Effector memory CD4-positive, alpha-beta T cell (primary cell): Measurements from ENCODE around the gene RPL27.
A peak's percentile ranks its signal among the peaks of the same experiment; 100 is the strongest.
"Not testable (repeated sequence)": the region's sequence is repeated elsewhere in the genome, so short reads cannot be mapped to it uniquely, and the experiment has no call there.

Experiments
- DNase-seq, 3 donors: peaks; one replicate each; pipeline ENCODE4 v3.0.0-alpha.2; 2020
- H3K27ac ChIP-seq: 2 replicates; pipeline ENCODE4 v1.7.0; 2013; ENCODE audit warnings: mild to moderate bottlenecking, low read length, moderate library complexity; ENCODE audit not compliant: insufficient read depth, poor library complexity, severe bottlenecking
- H3K27me3 ChIP-seq: replicated peaks from 2 replicates; pipeline ENCODE4 v1.7.0; 2013; ENCODE audit warnings: mild to moderate bottlenecking, low read length; ENCODE audit not compliant: insufficient read depth, control insufficient read depth, poor library complexity, severe bottlenecking
- H3K36me3 ChIP-seq: 2 replicates; pipeline ENCODE4 v1.7.0; 2013; ENCODE audit warnings: mild to moderate bottlenecking, low read length, moderate library complexity; ENCODE audit not compliant: control insufficient read depth, insufficient read depth
- H3K4me1 ChIP-seq: 2 replicates; pipeline ENCODE4 v1.7.0; 2013; ENCODE audit warnings: low read length, mild to moderate bottlenecking; ENCODE audit not compliant: control insufficient read depth, insufficient read depth, poor library complexity, severe bottlenecking
- H3K4me3 ChIP-seq: 2 replicates; pipeline ENCODE4 v1.7.0; 2013; ENCODE audit warnings: low read length, low read depth, mild to moderate bottlenecking; ENCODE audit not compliant: insufficient read depth, poor library complexity, severe bottlenecking
- H3K9me3 ChIP-seq: 2 replicates; pipeline ENCODE4 v1.7.0; 2013; ENCODE audit warnings: mild to moderate bottlenecking, low read length, moderate library complexity; ENCODE audit not compliant: control insufficient read depth

The RPL27 gene

DNA sequence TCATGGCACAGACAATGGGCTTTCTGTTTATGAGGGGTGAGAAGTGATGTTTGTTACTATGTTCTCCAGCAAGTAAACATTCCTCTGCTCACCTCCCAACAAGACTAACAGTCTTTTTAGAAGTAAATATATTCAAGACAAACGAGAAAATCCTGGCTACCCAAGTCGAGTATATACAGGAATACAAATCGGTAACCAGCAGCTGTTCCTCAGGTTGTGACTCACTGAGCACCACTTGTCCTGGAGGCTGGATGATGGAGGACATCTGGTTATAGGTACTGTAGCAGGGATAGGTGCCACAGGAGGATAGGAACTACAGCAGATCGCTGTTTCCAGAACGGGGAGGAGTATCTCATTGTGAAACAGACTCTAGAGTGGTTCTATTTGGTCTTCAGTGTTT is 5.3 kb upstream of the RPL27 start:
- Histone ChIP-seq H3K9me3 (no peaks in the 10 kb centered on the region), H3K4me1 (peaks cover 2% of the 10 kb centered on the region), H3K4me3 (no peak overlapping the region), H3K27me3 (no peaks in the 10 kb centered on the region), H3K27ac (no peak overlapping the region), H3K36me3 (peaks cover 49% of the 10 kb centered on the region)
- no peak for DNase-seq

DNA sequence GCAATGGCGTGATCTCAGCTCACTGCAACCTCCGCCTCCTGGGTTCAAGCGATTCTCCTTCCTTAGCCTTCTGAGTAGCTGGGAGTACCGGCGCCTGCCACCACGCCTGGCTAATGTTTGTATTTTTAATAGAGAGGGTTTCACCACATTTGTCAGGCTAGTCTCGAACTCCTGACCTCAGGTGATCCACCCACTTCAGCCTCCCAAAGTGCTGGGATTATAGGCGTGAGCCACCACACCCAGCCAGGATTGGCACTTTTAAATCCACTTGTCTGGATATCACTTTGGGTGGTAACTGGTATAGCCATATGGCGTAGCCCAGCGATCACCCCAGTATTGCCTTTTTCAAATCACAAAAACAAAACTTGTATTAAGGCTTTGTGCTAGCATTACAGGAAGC is 4.3 kb upstream of the RPL27 start:
- H3K4me3 ChIP-seq, H3K27ac ChIP-seq, H3K27me3 ChIP-seq, DNase-seq, H3K4me1 ChIP-seq, H3K9me3 ChIP-seq: not testable (repeated sequence)
- peaks cover 40% of the 10 kb centered on the region for H3K36me3 ChIP-seq

DNA sequence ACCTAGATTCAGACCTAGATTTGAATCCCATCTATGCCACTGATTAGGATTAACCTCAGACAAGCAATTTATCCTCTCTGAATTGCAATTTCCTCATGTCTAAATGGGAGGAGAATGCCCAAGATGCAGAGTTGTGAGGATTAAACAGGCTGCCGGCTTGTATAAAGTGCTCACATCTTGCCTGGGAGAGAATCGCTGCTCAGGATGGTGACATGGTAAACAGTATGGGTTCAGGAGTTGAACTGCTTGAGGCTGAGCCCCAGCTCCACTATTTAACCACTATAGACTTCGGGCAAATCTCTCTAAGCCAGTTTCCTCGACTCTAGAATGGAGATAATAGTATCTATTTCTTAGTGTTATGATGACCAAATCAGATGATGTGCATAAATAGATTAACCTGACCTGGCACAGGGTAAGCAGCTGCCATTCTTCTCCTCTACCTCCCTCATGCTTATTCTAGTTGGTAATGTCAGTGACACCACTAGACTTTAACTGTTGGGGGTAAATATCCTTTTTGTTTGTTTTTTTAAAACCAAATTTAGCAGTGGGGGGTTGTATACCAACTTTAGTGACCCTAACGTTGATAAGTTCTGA is 732 bp upstream of the RPL27 start:
- Histone ChIP-seq H3K9me3 (no peaks in the 10 kb centered on the region), H3K27me3 (no peaks in the 10 kb centered on the region), H3K27ac (no peak overlapping the region), H3K4me1 (peaks cover 10% of the 10 kb centered on the region), H3K4me3 (no peak overlapping the region), H3K36me3 (peaks cover 32% of the 10 kb centered on the region)
- no peak for DNase-seq

DNA sequence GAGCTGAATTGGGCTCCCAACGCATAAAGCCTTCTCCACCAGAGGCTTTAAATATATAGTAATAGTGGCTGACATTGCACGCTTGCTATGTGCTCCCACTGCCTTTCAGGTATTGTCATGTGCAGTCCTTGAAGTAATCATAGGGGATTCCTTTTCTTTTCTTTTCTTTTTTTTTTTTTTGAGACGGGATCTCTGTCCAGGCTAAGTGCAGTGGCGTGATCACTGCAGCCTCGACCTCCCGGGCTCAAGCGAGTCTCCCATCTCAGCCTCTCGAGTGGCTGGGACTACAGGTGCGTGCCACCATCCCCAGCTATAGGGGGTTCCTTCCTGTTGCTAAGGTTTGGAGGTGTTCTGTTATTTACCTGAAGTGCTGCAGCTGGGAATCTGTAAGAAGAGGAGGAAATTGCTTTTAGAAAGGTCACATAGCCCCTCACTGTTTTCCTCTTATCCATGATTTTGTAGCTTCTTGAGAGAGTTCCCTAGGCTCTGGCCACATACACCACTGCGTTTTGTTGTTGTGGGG is 845 bp downstream of the RPL27 start:
- Histone ChIP-seq H3K27ac (peak overlapping the region; percentile 92), H3K4me1 (peaks cover 10% of the 10 kb centered on the region), H3K27me3 (no peaks in the 10 kb centered on the region), H3K36me3 (peaks cover 35% of the 10 kb centered on the region), H3K9me3 (no peaks in the 10 kb centered on the region), H3K4me3 (peak overlapping the region; percentile 69)
- no peak for DNase-seq

DNA sequence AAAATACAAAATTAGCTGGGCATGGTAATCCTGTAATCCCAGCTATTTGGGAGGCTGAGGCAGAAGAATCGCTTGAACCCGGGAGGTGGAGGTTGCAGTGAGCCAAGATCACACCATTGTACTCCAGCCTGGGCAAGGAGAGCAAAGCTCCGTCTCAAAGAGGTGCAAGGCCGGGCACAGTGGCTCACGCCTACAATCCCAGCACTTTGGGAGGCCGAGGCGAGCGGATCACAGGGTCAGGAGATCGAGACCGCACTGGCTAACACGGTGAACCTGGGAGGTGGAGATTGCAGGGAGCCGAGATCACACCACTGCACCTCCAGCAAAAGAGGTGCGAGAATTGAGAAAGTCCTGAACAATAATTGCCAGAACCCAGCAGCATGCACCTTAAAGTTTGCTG is 2.7 kb downstream of the RPL27 start:
- peaks cover 10% of the 10 kb centered on the region for H3K4me1 ChIP-seq
- H3K27me3 ChIP-seq, H3K27ac ChIP-seq, H3K9me3 ChIP-seq, DNase-seq, H3K4me3 ChIP-seq: not testable (repeated sequence)
- H3K36me3 ChIP-seq = peaks cover 35% of the 10 kb centered on the region

DNA sequence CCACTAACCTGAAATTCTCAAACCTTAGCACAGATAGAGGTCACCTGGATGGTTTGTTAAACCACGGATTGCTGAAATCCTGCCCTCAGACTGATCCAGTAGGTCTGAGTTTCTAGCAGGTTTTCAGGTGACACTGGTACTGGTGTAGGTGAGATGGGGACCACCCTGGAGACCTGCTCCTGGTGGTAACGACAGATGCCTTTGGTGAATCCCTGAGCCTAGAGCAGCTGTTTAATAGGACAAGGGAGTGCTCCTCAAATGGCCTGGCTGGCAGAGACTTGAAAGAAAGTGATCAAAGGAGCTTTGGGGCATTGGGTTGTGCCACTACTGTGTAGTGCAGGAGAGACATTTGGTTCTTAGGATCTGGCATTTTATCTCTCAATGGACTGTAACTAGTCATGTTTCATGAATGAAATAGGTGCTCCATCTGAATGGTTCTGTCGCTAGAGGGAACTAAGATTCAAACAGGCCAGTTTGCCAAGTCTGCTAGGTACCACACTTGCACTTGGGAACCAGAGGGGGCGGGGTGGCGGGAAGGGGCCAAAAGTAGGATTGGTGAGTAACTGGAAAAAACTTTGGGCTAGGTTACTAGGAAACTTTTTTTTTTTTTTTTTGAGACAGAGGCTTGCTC is 5.4 kb downstream of the RPL27 start:
- peaks cover 35% of the 10 kb centered on the region for H3K36me3 ChIP-seq
- H3K27me3 ChIP-seq = no peaks in the 10 kb centered on the region
- peaks cover 7% of the 10 kb centered on the region for H3K4me1 ChIP-seq
- no peak for DNase-seq
- no peak overlapping the region for H3K27ac ChIP-seq
- no peak overlapping the region for H3K4me3 ChIP-seq
- no peaks in the 10 kb centered on the region for H3K9me3 ChIP-seq

DNA sequence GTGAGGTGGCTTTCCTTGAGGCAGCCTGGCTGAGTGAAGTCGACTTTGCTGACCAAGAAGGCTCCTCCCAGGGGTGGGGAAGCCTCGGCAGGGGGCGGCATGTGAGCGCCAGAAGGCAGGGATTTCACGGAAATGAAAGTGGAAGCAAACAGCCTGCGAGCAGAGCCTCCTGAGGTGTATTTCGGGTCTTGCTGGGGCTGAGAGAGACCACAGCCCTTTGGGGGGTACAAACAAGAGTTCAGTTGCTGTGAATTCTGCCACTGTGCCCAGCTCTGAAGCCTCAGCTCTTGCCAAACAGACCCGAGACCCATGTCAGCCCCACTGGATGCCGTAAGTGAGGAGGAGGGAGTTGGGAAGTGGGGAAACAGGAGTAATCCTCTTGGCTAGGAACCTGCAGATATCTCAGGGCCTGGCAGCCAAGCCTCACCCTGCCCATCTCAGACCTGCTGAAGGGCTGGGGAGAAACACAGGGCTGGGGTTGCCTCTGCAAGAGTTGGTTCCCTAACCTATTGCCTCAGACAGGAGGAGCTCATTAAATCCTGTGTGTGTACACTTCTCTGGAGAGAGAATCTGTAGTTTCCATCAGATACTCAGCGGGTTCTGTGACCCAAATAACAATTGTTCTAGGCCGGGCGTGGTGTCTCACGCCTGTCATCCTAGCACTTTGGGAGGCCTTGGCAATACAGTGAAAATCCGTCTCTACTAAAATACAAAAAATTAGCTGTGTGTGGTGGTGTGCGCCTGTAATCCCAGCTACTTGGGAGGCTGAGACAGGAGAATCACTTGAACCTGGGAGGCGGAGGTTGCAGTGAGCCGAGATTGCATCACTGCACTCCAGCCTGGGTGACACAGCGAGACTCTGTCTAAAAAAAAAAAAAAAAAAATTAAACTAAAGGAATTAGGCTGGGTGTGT is 8.7 kb downstream of the RPL27 start, which contains the start of gene IFI35:
TSS of gene IFI35 (plus strand) at position 146 of the 913 bp plus-strand sequence. CDS start at position 310, 164 bp downstream.
- Histone ChIP-seq H3K4me1 (no peaks in the 10 kb centered on the region), H3K27ac (peak within 1 kb of the TSS; percentile 87), H3K9me3 (no peaks in the 10 kb centered on the region), H3K36me3 (peaks cover 17% of the 10 kb centered on the region), H3K27me3 (no peaks in the 10 kb centered on the region), H3K4me3 (peak within 1 kb of the TSS; percentile 86)
- peak; percentile 61 to 73 (median 72) for DNase-seq

DNA sequence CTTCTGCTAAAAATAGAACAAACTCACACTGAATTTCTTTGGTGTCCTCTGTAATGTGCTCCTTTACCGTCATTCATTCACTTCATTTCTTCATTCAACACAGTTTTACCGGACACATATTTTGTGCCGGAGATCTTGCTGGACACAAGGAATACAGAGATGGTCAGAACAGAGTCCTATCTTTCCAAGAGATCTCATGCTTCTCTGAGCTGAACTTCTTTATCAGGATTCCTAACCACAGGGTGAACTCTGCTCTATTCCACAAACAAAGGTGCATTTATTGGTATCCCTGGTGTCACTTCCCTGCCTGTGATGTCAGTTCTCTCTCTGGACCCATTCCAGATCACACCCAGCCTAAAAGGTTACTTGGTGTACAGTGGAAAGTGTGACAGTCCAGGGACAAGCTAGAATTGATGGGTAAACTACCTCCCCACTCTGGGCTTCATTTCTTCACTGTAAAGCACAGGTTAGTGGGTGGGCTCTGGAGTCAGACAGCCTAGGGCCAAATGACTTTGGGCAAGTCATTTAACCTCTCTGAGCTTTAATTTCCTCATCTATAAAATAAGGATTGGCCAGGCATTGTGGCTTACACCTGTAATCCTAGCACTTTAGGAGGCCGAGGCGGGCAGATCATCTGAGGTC is 12.6 kb downstream of the RPL27 start:
- no peak overlapping the region for H3K4me3 ChIP-seq
- no peaks in the 10 kb centered on the region for H3K27me3 ChIP-seq
- peaks cover 21% of the 10 kb centered on the region for H3K36me3 ChIP-seq
- H3K27ac ChIP-seq = no peak overlapping the region
- DNase-seq = no peak
- H3K9me3 ChIP-seq = no peaks in the 10 kb centered on the region
- H3K4me1 ChIP-seq = no peaks in the 10 kb centered on the region

DNA sequence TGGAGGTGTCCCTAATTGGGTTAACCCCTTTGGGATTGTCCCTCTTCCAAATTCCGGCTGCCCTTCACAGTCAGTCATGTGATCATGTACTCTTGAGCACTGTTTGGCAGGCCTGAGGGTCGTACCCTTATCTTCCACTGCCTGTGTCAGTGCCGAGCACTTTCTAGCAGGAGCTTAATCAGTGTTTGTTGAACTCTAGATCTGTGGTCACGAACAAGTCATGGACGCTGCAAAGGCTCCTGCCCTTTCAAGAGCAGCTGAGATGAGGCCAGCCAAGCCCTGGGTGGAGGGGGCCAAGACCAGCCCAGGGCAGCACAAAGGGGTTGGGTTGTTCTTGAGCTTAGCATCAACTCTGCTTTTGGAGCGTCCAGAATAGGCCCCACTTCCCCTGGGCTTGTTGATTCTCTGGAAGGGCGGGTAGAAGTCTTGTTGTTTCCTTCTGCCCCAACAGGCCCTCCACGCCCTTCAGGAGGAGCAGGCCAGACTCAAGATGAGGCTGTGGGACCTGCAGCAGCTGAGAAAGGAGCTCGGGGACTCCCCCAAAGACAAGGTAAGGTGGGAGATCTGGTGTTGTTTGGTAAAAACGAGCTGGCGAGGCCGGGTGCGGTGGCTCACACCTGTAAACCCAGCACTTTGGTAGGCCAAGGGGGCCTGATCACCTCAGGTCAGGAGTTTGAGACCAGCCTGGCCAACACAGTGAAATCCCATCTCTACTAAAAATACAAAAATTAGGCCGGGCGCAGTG is 13.7 kb downstream of the RPL27 start:
- Histone ChIP-seq H3K4me1 (no peaks in the 10 kb centered on the region), H3K36me3 (peaks cover 21% of the 10 kb centered on the region), H3K27me3 (no peaks in the 10 kb centered on the region), H3K4me3 (no peak overlapping the region), H3K27ac (no peak overlapping the region), H3K9me3 (no peaks in the 10 kb centered on the region)
- DNase-seq = no peak
